ENCODE data around the gene SLC6A8.
"Not testable (repeated sequence)": the region's sequence is repeated elsewhere in the genome, so short reads cannot be mapped to it uniquely, and the experiment has no call there.

Gene SLC6A8

GRCh38 chrX:153669901-153670731 lies 17.6 kb upstream of the SLC6A8 start:
- H3K4me1 ChIP-seq (ENCODE audit: control insufficient read depth, insufficient read depth, low read length) = no peaks in the 10 kb centered on the region
- H3K9ac ChIP-seq (ENCODE audit: low read length) = no peak overlapping the region
- H3K27me3 ChIP-seq (ENCODE audit: control insufficient read depth, insufficient read depth, low read length) = peaks cover 13% of the 10 kb centered on the region
- H3K36me3 ChIP-seq (ENCODE audit: control insufficient read depth, insufficient read depth, low read length) = no peaks in the 10 kb centered on the region
- H3K9me3 ChIP-seq (ENCODE audit: control insufficient read depth, low read length) = no peaks in the 10 kb centered on the region
- no peak overlapping the region for H3K4me3 ChIP-seq (ENCODE audit: low read length)

- no peaks in the 10 kb centered on the region for H3K4me1 ChIP-seq (ENCODE audit: control insufficient read depth, insufficient read depth, low read length)
- H3K9me3 ChIP-seq (ENCODE audit: control insufficient read depth, low read length) = no peaks in the 10 kb centered on the region
- H3K36me3 ChIP-seq (ENCODE audit: control insufficient read depth, insufficient read depth, low read length) = no peaks in the 10 kb centered on the region
- H3K9ac ChIP-seq (ENCODE audit: low read length) = no peak overlapping the region
- H3K27me3 ChIP-seq (ENCODE audit: control insufficient read depth, insufficient read depth, low read length) = peaks cover 13% of the 10 kb centered on the region
- no peak overlapping the region for H3K4me3 ChIP-seq (ENCODE audit: low read length)
Observed at GRCh38 chrX:153670748-153671588, 16.8 kb upstream of the SLC6A8 start.

- Histone ChIP-seq H3K9ac (ENCODE audit: low read length) (no peak overlapping the region), H3K27me3 (ENCODE audit: control insufficient read depth, insufficient read depth, low read length) (peaks cover 13% of the 10 kb centered on the region), H3K36me3 (ENCODE audit: control insufficient read depth, insufficient read depth, low read length) (no peaks in the 10 kb centered on the region)
Observed at GRCh38 chrX:153671589-153672530, 15.9 kb upstream of the SLC6A8 start.

GRCh38 chrX:153672531-153673427 lies 14.9 kb upstream of the SLC6A8 start:
- Histone ChIP-seq H3K27me3 (ENCODE audit: control insufficient read depth, insufficient read depth, low read length) (peaks cover 13% of the 10 kb centered on the region), H3K36me3 (ENCODE audit: control insufficient read depth, insufficient read depth, low read length) (no peaks in the 10 kb centered on the region), H3K4me1 (ENCODE audit: control insufficient read depth, insufficient read depth, low read length) (no peaks in the 10 kb centered on the region), H3K4me3 (ENCODE audit: low read length) (no peak overlapping the region), H3K9ac (ENCODE audit: low read length) (no peak overlapping the region), H3K9me3 (ENCODE audit: control insufficient read depth, low read length) (no peaks in the 10 kb centered on the region)

More at GRCh38 chrX:153671589-153672530, 15.9 kb upstream of the SLC6A8 start:
- Histone ChIP-seq H3K4me1 (ENCODE audit: control insufficient read depth, insufficient read depth, low read length) (no peaks in the 10 kb centered on the region), H3K4me3 (ENCODE audit: low read length) (no peak overlapping the region), H3K9me3 (ENCODE audit: control insufficient read depth, low read length) (no peaks in the 10 kb centered on the region)

GRCh38 chrX:153673428-153674218 lies 14.1 kb upstream of the SLC6A8 start, which contains the start of gene PNCK:
Gene PNCK (minus strand): TSS chrX:153673813. CDS start chrX:153673076, 737 bp downstream.
- no peaks in the 10 kb centered on the region for H3K36me3 ChIP-seq (ENCODE audit: control insufficient read depth, insufficient read depth, low read length)

GRCh38 chrX:153674219-153674851 lies 13.4 kb upstream of the SLC6A8 start:
- H3K36me3 ChIP-seq (ENCODE audit: control insufficient read depth, insufficient read depth, low read length) = no peaks in the 10 kb centered on the region
- peaks cover 13% of the 10 kb centered on the region for H3K27me3 ChIP-seq (ENCODE audit: control insufficient read depth, insufficient read depth, low read length)
- H3K9me3 ChIP-seq (ENCODE audit: control insufficient read depth, low read length) = no peaks in the 10 kb centered on the region
- no peak overlapping the region for H3K4me3 ChIP-seq (ENCODE audit: low read length)
- H3K9ac ChIP-seq (ENCODE audit: low read length) = no peak overlapping the region
- no peaks in the 10 kb centered on the region for H3K4me1 ChIP-seq (ENCODE audit: control insufficient read depth, insufficient read depth, low read length)

More at GRCh38 chrX:153673428-153674218, 14.1 kb upstream of the SLC6A8 start, which contains the start of gene PNCK:
- no peaks in the 10 kb centered on the region for H3K9me3 ChIP-seq (ENCODE audit: control insufficient read depth, low read length)
- H3K4me1 ChIP-seq (ENCODE audit: control insufficient read depth, insufficient read depth, low read length) = no peaks in the 10 kb centered on the region
- no peak within 1 kb of the TSS for H3K9ac ChIP-seq (ENCODE audit: low read length)
- peaks cover 13% of the 10 kb centered on the region for H3K27me3 ChIP-seq (ENCODE audit: control insufficient read depth, insufficient read depth, low read length)
- no peak within 1 kb of the TSS for H3K4me3 ChIP-seq (ENCODE audit: low read length)

- Histone ChIP-seq H3K4me3 (ENCODE audit: low read length) (no peak overlapping the region), H3K9ac (ENCODE audit: low read length) (no peak overlapping the region), H3K27me3 (ENCODE audit: control insufficient read depth, insufficient read depth, low read length) (no peaks in the 10 kb centered on the region)
Observed at GRCh38 chrX:153681175-153681574, 6.6 kb upstream of the SLC6A8 start.

GRCh38 chrX:153683486-153683885 lies 4.2 kb upstream of the SLC6A8 start:
- not testable (repeated sequence) for H3K4me3 ChIP-seq (ENCODE audit: low read length); H3K9ac ChIP-seq (ENCODE audit: low read length); H3K9me3 ChIP-seq (ENCODE audit: control insufficient read depth, low read length); H3K36me3 ChIP-seq (ENCODE audit: control insufficient read depth, insufficient read depth, low read length); H3K27me3 ChIP-seq (ENCODE audit: control insufficient read depth, insufficient read depth, low read length); H3K4me1 ChIP-seq (ENCODE audit: control insufficient read depth, insufficient read depth, low read length)

More at GRCh38 chrX:153681175-153681574, 6.6 kb upstream of the SLC6A8 start:
- Histone ChIP-seq H3K36me3 (ENCODE audit: control insufficient read depth, insufficient read depth, low read length) (no peaks in the 10 kb centered on the region), H3K9me3 (ENCODE audit: control insufficient read depth, low read length) (no peaks in the 10 kb centered on the region), H3K4me1 (ENCODE audit: control insufficient read depth, insufficient read depth, low read length) (peaks cover under 1% of the 10 kb centered on the region)

- no peaks in the 10 kb centered on the region for H3K36me3 ChIP-seq (ENCODE audit: control insufficient read depth, insufficient read depth, low read length)
- no peaks in the 10 kb centered on the region for H3K9me3 ChIP-seq (ENCODE audit: control insufficient read depth, low read length)
- no peak overlapping the region for H3K4me3 ChIP-seq (ENCODE audit: low read length)
- peaks cover 10% of the 10 kb centered on the region for H3K4me1 ChIP-seq (ENCODE audit: control insufficient read depth, insufficient read depth, low read length)
- no peak overlapping the region for H3K9ac ChIP-seq (ENCODE audit: low read length)
- H3K27me3 ChIP-seq (ENCODE audit: control insufficient read depth, insufficient read depth, low read length) = no peaks in the 10 kb centered on the region
Observed at GRCh38 chrX:153684467-153685155, 3.1 kb upstream of the SLC6A8 start.

Measured in mucosa of stomach (tissue), 1 donor.